ENCODE data around the gene DGCR8.

The DGCR8 gene

GRCh38 chr22:20079745-20080444, at the start of gene DGCR8:
Gene DGCR8, plus strand, starts transcription at chr22:20080241. Its CDS starts 5,723 bp downstream, at chr22:20085964.
- peak; percentile 95 for ATAC-seq
- no peak for TF ChIP-seq TOX (CRISPR knock-in tag; IDR thresholded peaks at IDR 0.05; ENCODE audit: borderline replicate concordance)
- TF ChIP-seq ZC3H10 (CRISPR knock-in tag; IDR thresholded peaks at IDR 0.05): peak; percentile 48; the same call in 1 of the 2 replicates
- 0 out of 2 replicates have a peak, but pooled peaks have one; percentile 31 for TF ChIP-seq ZNF8 (CRISPR knock-in tag; IDR thresholded peaks at IDR 0.05)
- TF ChIP-seq CSDC2 (CRISPR knock-in tag; IDR thresholded peaks at IDR 0.05): peak; percentile 38; the same call in 1 of the 2 replicates
- TF ChIP-seq ZFP3 (CRISPR knock-in tag; IDR thresholded peaks at IDR 0.05): 0 out of 2 replicates have a peak, but pooled peaks have one; percentile 35
- TF ChIP-seq ZNF565 (CRISPR knock-in tag; conservative IDR thresholded peaks at IDR 0.05; ENCODE audit: low read depth): no peak
- TF ChIP-seq, protein P1, sequence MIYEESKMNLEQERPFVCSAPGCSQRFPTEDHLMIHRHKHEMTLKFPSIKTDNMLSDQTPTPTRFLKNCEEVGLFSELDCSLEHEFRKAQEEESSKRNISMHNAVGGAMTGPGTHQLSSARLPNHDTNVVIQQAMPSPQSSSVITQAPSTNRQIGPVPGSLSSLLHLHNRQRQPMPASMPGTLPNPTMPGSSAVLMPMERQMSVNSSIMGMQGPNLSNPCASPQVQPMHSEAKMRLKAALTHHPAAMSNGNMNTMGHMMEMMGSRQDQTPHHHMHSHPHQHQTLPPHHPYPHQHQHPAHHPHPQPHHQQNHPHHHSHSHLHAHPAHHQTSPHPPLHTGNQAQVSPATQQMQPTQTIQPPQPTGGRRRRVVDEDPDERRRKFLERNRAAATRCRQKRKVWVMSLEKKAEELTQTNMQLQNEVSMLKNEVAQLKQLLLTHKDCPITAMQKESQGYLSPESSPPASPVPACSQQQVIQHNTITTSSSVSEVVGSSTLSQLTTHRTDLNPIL (CRISPR knock-in tag; IDR thresholded peaks at IDR 0.05; ENCODE audit: low read depth): no peak
- TF ChIP-seq PPARA (CRISPR knock-in tag; IDR thresholded peaks at IDR 0.05; ENCODE audit: borderline replicate concordance): 0 out of 2 replicates have a peak, but pooled peaks have one; percentile 11
- TF ChIP-seq SNAI2 (CRISPR knock-in tag; IDR thresholded peaks at IDR 0.05): 0 out of 2 replicates have a peak, but pooled peaks have one; percentile 18

GRCh38 chr22:20031732-20032406, 48.2 kb upstream of the DGCR8 start:
- ATAC-seq: no peak
- no peak for TF ChIP-seq OSR1 (CRISPR knock-in tag; IDR thresholded peaks at IDR 0.05)
- TF ChIP-seq CSDC2 (CRISPR knock-in tag; IDR thresholded peaks at IDR 0.05): no peak
- TF ChIP-seq, protein P2, sequence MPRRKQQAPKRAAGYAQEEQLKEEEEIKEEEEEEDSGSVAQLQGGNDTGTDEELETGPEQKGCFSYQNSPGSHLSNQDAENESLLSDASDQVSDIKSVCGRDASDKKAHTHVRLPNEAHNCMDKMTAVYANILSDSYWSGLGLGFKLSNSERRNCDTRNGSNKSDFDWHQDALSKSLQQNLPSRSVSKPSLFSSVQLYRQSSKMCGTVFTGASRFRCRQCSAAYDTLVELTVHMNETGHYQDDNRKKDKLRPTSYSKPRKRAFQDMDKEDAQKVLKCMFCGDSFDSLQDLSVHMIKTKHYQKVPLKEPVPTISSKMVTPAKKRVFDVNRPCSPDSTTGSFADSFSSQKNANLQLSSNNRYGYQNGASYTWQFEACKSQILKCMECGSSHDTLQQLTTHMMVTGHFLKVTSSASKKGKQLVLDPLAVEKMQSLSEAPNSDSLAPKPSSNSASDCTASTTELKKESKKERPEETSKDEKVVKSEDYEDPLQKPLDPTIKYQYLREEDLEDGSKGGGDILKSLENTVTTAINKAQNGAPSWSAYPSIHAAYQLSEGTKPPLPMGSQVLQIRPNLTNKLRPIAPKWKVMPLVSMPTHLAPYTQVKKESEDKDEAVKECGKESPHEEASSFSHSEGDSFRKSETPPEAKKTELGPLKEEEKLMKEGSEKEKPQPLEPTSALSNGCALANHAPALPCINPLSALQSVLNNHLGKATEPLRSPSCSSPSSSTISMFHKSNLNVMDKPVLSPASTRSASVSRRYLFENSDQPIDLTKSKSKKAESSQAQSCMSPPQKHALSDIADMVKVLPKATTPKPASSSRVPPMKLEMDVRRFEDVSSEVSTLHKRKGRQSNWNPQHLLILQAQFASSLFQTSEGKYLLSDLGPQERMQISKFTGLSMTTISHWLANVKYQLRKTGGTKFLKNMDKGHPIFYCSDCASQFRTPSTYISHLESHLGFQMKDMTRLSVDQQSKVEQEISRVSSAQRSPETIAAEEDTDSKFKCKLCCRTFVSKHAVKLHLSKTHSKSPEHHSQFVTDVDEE (CRISPR knock-in tag; IDR thresholded peaks at IDR 0.05): no peak
- no peak for TF ChIP-seq ZNF565 (CRISPR knock-in tag; conservative IDR thresholded peaks at IDR 0.05; ENCODE audit: low read depth)
- no peak for TF ChIP-seq BACH2 (CRISPR knock-in tag; IDR thresholded peaks at IDR 0.05; ENCODE audit: borderline replicate concordance)

DNA sequence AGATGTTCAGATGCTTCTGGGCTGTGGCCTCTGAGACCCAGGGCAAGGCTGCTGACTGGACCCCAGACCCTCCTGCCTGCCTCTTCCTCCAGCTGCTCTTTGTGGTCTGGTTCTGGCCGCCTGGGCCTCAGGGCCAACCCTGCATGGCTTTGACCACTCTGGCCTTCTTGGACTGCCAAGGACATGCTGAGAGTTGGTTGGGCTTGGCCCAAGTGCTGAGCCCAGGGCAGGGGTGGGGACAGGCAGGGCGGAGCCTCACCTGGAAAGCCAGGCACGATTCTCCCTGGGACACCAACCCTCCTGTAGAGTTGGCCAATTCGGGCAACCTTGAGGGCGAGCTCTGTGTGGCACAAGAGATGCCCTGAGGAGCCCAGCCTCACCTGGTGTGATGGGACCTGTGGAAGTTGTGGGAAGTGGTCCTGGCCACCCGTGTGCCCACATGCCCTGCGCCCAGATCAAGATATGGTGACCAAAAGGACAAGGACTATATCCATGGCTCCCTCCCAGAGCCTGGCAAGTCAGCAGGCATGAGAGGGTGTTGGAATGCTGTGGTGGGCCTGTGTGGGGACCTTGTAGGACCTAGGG, 47.5 kb upstream of the DGCR8 start:
- TF ChIP-seq ZFP3 (CRISPR knock-in tag; IDR thresholded peaks at IDR 0.05) (no peak), TOX (CRISPR knock-in tag; IDR thresholded peaks at IDR 0.05; ENCODE audit: borderline replicate concordance) (no peak), ZFP30 (CRISPR knock-in tag; IDR thresholded peaks at IDR 0.05) (no peak), PPARA (CRISPR knock-in tag; IDR thresholded peaks at IDR 0.05; ENCODE audit: borderline replicate concordance) (no peak), ZNF8 (CRISPR knock-in tag; IDR thresholded peaks at IDR 0.05) (no peak), OSR1 (CRISPR knock-in tag; IDR thresholded peaks at IDR 0.05) (no peak), BACH2 (CRISPR knock-in tag; IDR thresholded peaks at IDR 0.05; ENCODE audit: borderline replicate concordance) (no peak), RARB (CRISPR knock-in tag; IDR thresholded peaks at IDR 0.05) (no peak), ARNTL (CRISPR knock-in tag; IDR thresholded peaks at IDR 0.05; ENCODE audit: borderline replicate concordance, low read depth) (no peak), ZNF70 (CRISPR knock-in tag; IDR thresholded peaks at IDR 0.05) (no peak), ZNF565 (CRISPR knock-in tag; conservative IDR thresholded peaks at IDR 0.05; ENCODE audit: low read depth) (no peak), ZC3H10 (CRISPR knock-in tag; IDR thresholded peaks at IDR 0.05) (no peak), CSDC2 (CRISPR knock-in tag; IDR thresholded peaks at IDR 0.05) (no peak), GLIS3 (CRISPR knock-in tag; IDR thresholded peaks at IDR 0.05) (no peak)
- TF ChIP-seq, protein P3, sequence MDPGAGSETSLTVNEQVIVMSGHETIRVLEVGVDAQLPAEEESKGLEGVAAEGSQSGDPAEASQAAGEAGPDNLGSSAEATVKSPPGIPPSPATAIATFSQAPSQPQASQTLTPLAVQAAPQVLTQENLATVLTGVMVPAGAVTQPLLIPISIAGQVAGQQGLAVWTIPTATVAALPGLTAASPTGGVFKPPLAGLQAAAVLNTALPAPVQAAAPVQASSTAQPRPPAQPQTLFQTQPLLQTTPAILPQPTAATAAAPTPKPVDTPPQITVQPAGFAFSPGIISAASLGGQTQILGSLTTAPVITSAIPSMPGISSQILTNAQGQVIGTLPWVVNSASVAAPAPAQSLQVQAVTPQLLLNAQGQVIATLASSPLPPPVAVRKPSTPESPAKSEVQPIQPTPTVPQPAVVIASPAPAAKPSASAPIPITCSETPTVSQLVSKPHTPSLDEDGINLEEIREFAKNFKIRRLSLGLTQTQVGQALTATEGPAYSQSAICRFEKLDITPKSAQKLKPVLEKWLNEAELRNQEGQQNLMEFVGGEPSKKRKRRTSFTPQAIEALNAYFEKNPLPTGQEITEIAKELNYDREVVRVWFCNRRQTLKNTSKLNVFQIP (CRISPR knock-in tag; IDR thresholded peaks at IDR 0.05; ENCODE audit: borderline replicate concordance, low read depth): no peak
- TF ChIP-seq, protein P2 (CRISPR knock-in tag; IDR thresholded peaks at IDR 0.05): no peak
- TF ChIP-seq, protein P4, sequence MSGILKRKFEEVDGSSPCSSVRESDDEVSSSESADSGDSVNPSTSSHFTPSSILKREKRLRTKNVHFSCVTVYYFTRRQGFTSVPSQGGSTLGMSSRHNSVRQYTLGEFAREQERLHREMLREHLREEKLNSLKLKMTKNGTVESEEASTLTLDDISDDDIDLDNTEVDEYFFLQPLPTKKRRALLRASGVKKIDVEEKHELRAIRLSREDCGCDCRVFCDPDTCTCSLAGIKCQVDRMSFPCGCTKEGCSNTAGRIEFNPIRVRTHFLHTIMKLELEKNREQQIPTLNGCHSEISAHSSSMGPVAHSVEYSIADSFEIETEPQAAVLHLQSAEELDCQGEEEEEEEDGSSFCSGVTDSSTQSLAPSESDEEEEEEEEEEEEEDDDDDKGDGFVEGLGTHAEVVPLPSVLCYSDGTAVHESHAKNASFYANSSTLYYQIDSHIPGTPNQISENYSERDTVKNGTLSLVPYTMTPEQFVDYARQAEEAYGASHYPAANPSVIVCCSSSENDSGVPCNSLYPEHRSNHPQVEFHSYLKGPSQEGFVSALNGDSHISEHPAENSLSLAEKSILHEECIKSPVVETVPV (CRISPR knock-in tag; IDR thresholded peaks at IDR 0.05): no peak
- TF ChIP-seq, protein P1 (CRISPR knock-in tag; IDR thresholded peaks at IDR 0.05; ENCODE audit: low read depth): no peak
- TF ChIP-seq, protein P5, sequence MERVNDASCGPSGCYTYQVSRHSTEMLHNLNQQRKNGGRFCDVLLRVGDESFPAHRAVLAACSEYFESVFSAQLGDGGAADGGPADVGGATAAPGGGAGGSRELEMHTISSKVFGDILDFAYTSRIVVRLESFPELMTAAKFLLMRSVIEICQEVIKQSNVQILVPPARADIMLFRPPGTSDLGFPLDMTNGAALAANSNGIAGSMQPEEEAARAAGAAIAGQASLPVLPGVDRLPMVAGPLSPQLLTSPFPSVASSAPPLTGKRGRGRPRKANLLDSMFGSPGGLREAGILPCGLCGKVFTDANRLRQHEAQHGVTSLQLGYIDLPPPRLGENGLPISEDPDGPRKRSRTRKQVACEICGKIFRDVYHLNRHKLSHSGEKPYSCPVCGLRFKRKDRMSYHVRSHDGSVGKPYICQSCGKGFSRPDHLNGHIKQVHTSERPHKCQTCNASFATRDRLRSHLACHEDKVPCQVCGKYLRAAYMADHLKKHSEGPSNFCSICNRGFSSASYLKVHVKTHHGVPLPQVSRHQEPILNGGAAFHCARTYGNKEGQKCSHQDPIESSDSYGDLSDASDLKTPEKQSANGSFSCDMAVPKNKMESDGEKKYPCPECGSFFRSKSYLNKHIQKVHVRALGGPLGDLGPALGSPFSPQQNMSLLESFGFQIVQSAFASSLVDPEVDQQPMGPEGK (CRISPR knock-in tag; IDR thresholded peaks at IDR 0.05; ENCODE audit: borderline replicate concordance): no peak
- no peak for ATAC-seq

Data from SK-N-SH treated with all-trans-retinoic acid at 6 μM for 48 hours (cell line).